ENCODE data around the gene SORCS2. TPM values are rescaled to one million over a fixed set of nuclear protein-coding genes. Genes with fewer than 3 reads are reported as not detected.

SORCS2 gene
- total RNA-seq, 1 experiment from 2014 or later, result 4.1 TPM

- H3K79me2 ChIP-seq (ENCODE audit: low read length), result no peaks in the 10 kb centered on the region
- no peaks in the 10 kb centered on the region for H3F3A ChIP-seq (ENCODE audit: low read length, unreplicated experiment)
- no peaks in the 10 kb centered on the region for H3K27me3 ChIP-seq (ENCODE audit: low read length)
- H3K4me2 ChIP-seq (ENCODE audit: low read length), result no peak overlapping the region
- BruUV-seq (replicated peaks), result no TSS peak
- intact Hi-C loops (cut with micrococcal nuclease), result no loop called here
- POLR2A ChIA-PET (ENCODE audit: unreplicated experiment), result no interaction called here
- H3K4me3 ChIP-seq (ENCODE audit: low read length), result no peak overlapping the region
- DNase-seq, result no peak
- H3K9me2 ChIP-seq (replicated peaks; ENCODE audit: low read length), result no peaks in the 10 kb centered on the region
- H2AFZ ChIP-seq (ENCODE audit: low read length), result no peak overlapping the region
- no peak for TF ChIP-seq EZH2 (IDR thresholded peaks at IDR 0.05; ENCODE audit: low read length, unreplicated experiment)
- CTCF ChIA-PET, result no interaction called here
- no peak overlapping the region for H3K27ac ChIP-seq (ENCODE audit: low read length)
- no peaks in the 10 kb centered on the region for H4K20me1 ChIP-seq (ENCODE audit: low read length)
- no peak for ATAC-seq
- no peak overlapping the region for H3K9ac ChIP-seq (ENCODE audit: low read length)
- H3K4me1 ChIP-seq (ENCODE audit: insufficient read depth, low read length), result peaks cover 14% of the 10 kb centered on the region
- H3K9me3 ChIP-seq (ENCODE audit: low read length), result no peaks in the 10 kb centered on the region
- H3K36me3 ChIP-seq (ENCODE audit: low read depth, low read length), result no peaks in the 10 kb centered on the region
Measured at GRCh38 chr4:7516773-7517144, 324.4 kb downstream of the SORCS2 start.

- Histone ChIP-seq H3K4me1 (ENCODE audit: insufficient read depth, low read length) (peaks cover 4% of the 10 kb centered on the region), H3K9ac (ENCODE audit: low read length) (no peak overlapping the region), H3K4me2 (ENCODE audit: low read length) (no peak overlapping the region), H3K9me3 (ENCODE audit: low read length) (no peaks in the 10 kb centered on the region), H3K4me3 (ENCODE audit: low read length) (no peak overlapping the region), H3K27me3 (ENCODE audit: low read length) (no peaks in the 10 kb centered on the region), H3K27ac (ENCODE audit: low read length) (no peak overlapping the region), H3K36me3 (ENCODE audit: low read depth, low read length) (no peaks in the 10 kb centered on the region), H3K9me2 (replicated peaks; ENCODE audit: low read length) (no peaks in the 10 kb centered on the region), H4K20me1 (ENCODE audit: low read length) (no peaks in the 10 kb centered on the region), H2AFZ (ENCODE audit: low read length) (no peak overlapping the region), H3F3A (ENCODE audit: low read length, unreplicated experiment) (no peaks in the 10 kb centered on the region), H3K79me2 (ENCODE audit: low read length) (no peaks in the 10 kb centered on the region)
- ATAC-seq, result no peak
- BruUV-seq (replicated peaks), result no TSS peak
- intact Hi-C loops (cut with micrococcal nuclease), result no loop called here
- DNase-seq, result no peak
- ChIA-PET CTCF (no interaction called here), POLR2A (ENCODE audit: unreplicated experiment) (no interaction called here)
- TF ChIP-seq EZH2 (IDR thresholded peaks at IDR 0.05; ENCODE audit: low read length, unreplicated experiment) (no peak), CTCF (conservative IDR thresholded peaks at IDR 0.05; ENCODE audit: low read depth, low read length) (no peak), EZH2phosphoT487 (IDR thresholded peaks at IDR 0.05; ENCODE audit: borderline replicate concordance, low read length) (no peak)
Measured at GRCh38 chr4:7518871-7519637, 326.7 kb downstream of the SORCS2 start.

- Histone ChIP-seq H3K9me2 (replicated peaks; ENCODE audit: low read length) (no peaks in the 10 kb centered on the region), H2AFZ (ENCODE audit: low read length) (no peak overlapping the region), H3F3A (ENCODE audit: low read length, unreplicated experiment) (no peaks in the 10 kb centered on the region), H3K36me3 (ENCODE audit: low read depth, low read length) (no peaks in the 10 kb centered on the region), H3K4me2 (ENCODE audit: low read length) (no peak overlapping the region), H3K9me3 (ENCODE audit: low read length) (no peaks in the 10 kb centered on the region), H3K79me2 (ENCODE audit: low read length) (no peaks in the 10 kb centered on the region), H3K27ac (ENCODE audit: low read length) (no peak overlapping the region), H3K9ac (ENCODE audit: low read length) (no peak overlapping the region), H3K4me3 (ENCODE audit: low read length) (no peak overlapping the region), H4K20me1 (ENCODE audit: low read length) (no peaks in the 10 kb centered on the region), H3K27me3 (ENCODE audit: low read length) (no peaks in the 10 kb centered on the region), H3K4me1 (ENCODE audit: insufficient read depth, low read length) (no peaks in the 10 kb centered on the region)
- intact Hi-C loops (cut with micrococcal nuclease), result no loop called here
- DNase-seq, result no peak
- ChIA-PET CTCF (no interaction called here), POLR2A (ENCODE audit: unreplicated experiment) (no interaction called here)
- no peak for ATAC-seq
- no TSS peak for BruUV-seq (replicated peaks)
- TF ChIP-seq EZH2 (IDR thresholded peaks at IDR 0.05; ENCODE audit: low read length, unreplicated experiment) (no peak), EZH2phosphoT487 (IDR thresholded peaks at IDR 0.05; ENCODE audit: borderline replicate concordance, low read length) (no peak), CTCF (conservative IDR thresholded peaks at IDR 0.05; ENCODE audit: low read depth, low read length) (no peak)
Measured at GRCh38 chr4:7519638-7520376, 327.5 kb downstream of the SORCS2 start.

Data from PC-3 (cell line).